Measurements from ENCODE around the gene TAPT1. TPM values are rescaled to one million over a fixed set of nuclear protein-coding genes. Genes with fewer than 3 reads are reported as not detected.

Gene TAPT1
- total RNA-seq, 5 donors from 2014 or later (not counting 1 experiment from before 2014, with no cell fraction given), result 41.1 to 77.9 (median 50.3) TPM

DNA sequence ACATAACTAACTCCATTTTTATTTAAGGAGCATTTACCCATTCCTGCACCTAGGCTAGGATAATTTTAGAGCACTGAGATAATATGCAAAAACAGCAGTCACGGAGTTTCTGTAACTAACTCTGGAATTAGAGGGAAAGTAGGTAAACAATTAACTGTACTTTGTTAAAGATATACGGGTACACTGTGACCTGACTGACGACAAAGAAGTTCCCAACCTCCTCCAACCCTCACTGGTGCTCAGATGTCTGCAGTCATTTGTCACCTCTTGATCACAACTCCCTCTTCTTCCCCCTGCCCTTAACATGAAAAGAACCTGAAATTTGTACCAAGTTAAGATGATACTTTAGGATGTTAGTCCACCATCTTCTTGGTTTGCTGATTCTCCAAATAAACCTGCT is 42.0 kb upstream of the TAPT1 start:
- no CpG with 5 or more reads among the region's 3 CpGs for WGBS (ENCODE audit: insufficient coverage)
- DNase-seq (no peak), ATAC-seq (replicated peaks in 1 of 4) (no peak)
- no peak overlapping the region for H3K4me3 ChIP-seq (ENCODE audit: control insufficient read depth in 1 of 2, extremely low read depth in 1 of 2, low read length in 1 of 2)
- H3K27me3 Mint-ChIP-seq, result peaks cover 0 to 7% of the 10 kb centered on the region in 2 donors
- no peaks in the 10 kb centered on the region for H3K27me3 ChIP-seq (replicated peaks in 1 of 2; ENCODE audit: control insufficient read depth in 2 of 2, extremely low read depth in 1 of 2, insufficient read depth in 2 of 2, low read length in 1 of 2)
- H3K36me3 Mint-ChIP-seq, result no peaks in the 10 kb centered on the region
- no peak overlapping the region for H3K27ac Mint-ChIP-seq
- no peak overlapping the region for H3K4me3 Mint-ChIP-seq
- CTCF ChIA-PET, result no interaction called here
- POLR2A ChIA-PET, result no interaction called here
- no peak overlapping the region for H3K27ac ChIP-seq (ENCODE audit: low read length)
- H3K4me1 Mint-ChIP-seq, result peaks cover 0 to 6% (median 4%) of the 10 kb centered on the region in 3 donors
- H3K9me3 ChIP-seq, result no peaks in the 10 kb centered on the region
- no peaks in the 10 kb centered on the region for H3K9me3 Mint-ChIP-seq
- no peaks in the 10 kb centered on the region for H3K36me3 ChIP-seq (ENCODE audit: control insufficient read depth in 2 of 2, extremely low read depth in 1 of 2, insufficient read depth in 1 of 2, low read length in 1 of 2)
- H3K4me1 ChIP-seq (ENCODE audit: control insufficient read depth in 1 of 2, extremely low read depth in 1 of 2, insufficient read depth in 2 of 2, low read length in 2 of 2), result no peaks in the 10 kb centered on the region

DNA sequence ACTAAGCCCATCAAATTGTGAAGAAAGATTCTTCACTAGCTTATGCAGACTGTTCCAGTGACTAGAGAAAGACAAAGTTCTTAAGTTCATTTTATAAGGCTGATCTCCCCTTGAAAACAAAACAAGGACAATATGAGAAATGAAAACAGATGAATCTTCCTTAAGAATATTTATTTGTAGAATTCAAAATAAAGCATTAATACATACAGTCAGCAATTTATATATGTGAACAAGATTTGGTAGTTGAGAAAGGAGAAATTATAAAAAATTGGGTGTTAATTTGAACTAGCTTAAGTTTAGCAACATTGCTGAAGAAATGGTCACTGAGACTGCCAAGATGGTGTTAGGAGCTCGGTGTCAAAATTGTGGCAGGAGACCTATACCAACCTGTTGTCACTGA is 41.4 kb upstream of the TAPT1 start:
- Mint-ChIP-seq H3K9me3 (no peaks in the 10 kb centered on the region), H3K27ac (no peak overlapping the region), H3K4me1 (peaks cover 0 to 8% (median 4%) of the 10 kb centered on the region in 3 donors), H3K4me3 (no peak overlapping the region), H3K36me3 (no peaks in the 10 kb centered on the region), H3K27me3 (peaks cover 0 to 5% of the 10 kb centered on the region in 2 donors)
- no peaks in the 10 kb centered on the region for H3K9me3 ChIP-seq
- 100% methylated on average over 1 of the region's 1 CpG for WGBS (ENCODE audit: insufficient coverage)
- no peaks in the 10 kb centered on the region for H3K36me3 ChIP-seq (ENCODE audit: control insufficient read depth in 2 of 2, extremely low read depth in 1 of 2, insufficient read depth in 1 of 2, low read length in 1 of 2)
- CTCF ChIA-PET, result interaction anchor here (0.7 to 1.0 kb wide), 2 partner anchors 23 to 1541 kb away, joined by 3 to 4 read pairs; no protein-coding TSS in a partner anchor
- no peaks in the 10 kb centered on the region for H3K27me3 ChIP-seq (replicated peaks in 1 of 2; ENCODE audit: control insufficient read depth in 2 of 2, extremely low read depth in 1 of 2, insufficient read depth in 2 of 2, low read length in 1 of 2)
- H3K27ac ChIP-seq (ENCODE audit: low read length), result no peak overlapping the region
- POLR2A ChIA-PET, result no interaction called here
- no peak for DNase-seq
- no peaks in the 10 kb centered on the region for H3K4me1 ChIP-seq (ENCODE audit: control insufficient read depth in 1 of 2, extremely low read depth in 1 of 2, insufficient read depth in 2 of 2, low read length in 2 of 2)
- H3K4me3 ChIP-seq (ENCODE audit: control insufficient read depth in 1 of 2, extremely low read depth in 1 of 2, low read length in 1 of 2), result no peak overlapping the region
- no peak for ATAC-seq (replicated peaks in 1 of 4)

GRCh38 chr4:16265820-16266219 is 39.5 kb upstream of the TAPT1 start:
- ATAC-seq (replicated peaks in 1 of 4) (no peak), DNase-seq (no peak)
- peaks cover 9 to 19% (median 10%) of the 10 kb centered on the region in 3 donors for H3K4me1 Mint-ChIP-seq
- no peaks in the 10 kb centered on the region for H3K36me3 Mint-ChIP-seq
- no peak overlapping the region for H3K4me3 ChIP-seq (ENCODE audit: control insufficient read depth in 1 of 2, extremely low read depth in 1 of 2, low read length in 1 of 2)
- no peak overlapping the region for H3K27ac Mint-ChIP-seq
- ChIA-PET POLR2A (interaction anchor here (0.6 kb wide), 2 partner anchors 174 to 844 kb away, joined by 3 to 5 read pairs; no protein-coding TSS in a partner anchor), CTCF (interaction anchor here (0.6 to 3.2 kb wide), 8 partner anchors 29 to 1209 kb away, joined by 3 to 38 read pairs (median 5); no protein-coding TSS in a partner anchor)
- peaks cover 0 to 2% of the 10 kb centered on the region in 2 experiments for H3K4me1 ChIP-seq (ENCODE audit: control insufficient read depth in 1 of 2, extremely low read depth in 1 of 2, insufficient read depth in 2 of 2, low read length in 2 of 2)
- H3K27ac ChIP-seq (ENCODE audit: low read length), result no peak overlapping the region
- H3K4me3 Mint-ChIP-seq, result no peak overlapping the region
- no peaks in the 10 kb centered on the region for H3K9me3 Mint-ChIP-seq
- H3K36me3 ChIP-seq (ENCODE audit: control insufficient read depth in 2 of 2, extremely low read depth in 1 of 2, insufficient read depth in 1 of 2, low read length in 1 of 2), result no peaks in the 10 kb centered on the region
- no peaks in the 10 kb centered on the region for H3K27me3 ChIP-seq (replicated peaks in 1 of 2; ENCODE audit: control insufficient read depth in 2 of 2, extremely low read depth in 1 of 2, insufficient read depth in 2 of 2, low read length in 1 of 2)
- WGBS (ENCODE audit: insufficient coverage), result 100% methylated on average over 2 of the region's 3 CpGs
- H3K9me3 ChIP-seq, result no peaks in the 10 kb centered on the region
- H3K27me3 Mint-ChIP-seq, result no peaks in the 10 kb centered on the region

GRCh38 chr4:16264798-16265197 is 38.5 kb upstream of the TAPT1 start:
- H3K9me3 Mint-ChIP-seq, result no peaks in the 10 kb centered on the region
- 0% methylated on average over 1 of the region's 3 CpGs for WGBS (ENCODE audit: insufficient coverage)
- Histone ChIP-seq H3K4me3 (ENCODE audit: control insufficient read depth in 1 of 2, extremely low read depth in 1 of 2, low read length in 1 of 2) (no peak overlapping the region), H3K4me1 (ENCODE audit: control insufficient read depth in 1 of 2, extremely low read depth in 1 of 2, insufficient read depth in 2 of 2, low read length in 2 of 2) (peaks cover 0 to 2% of the 10 kb centered on the region in 2 experiments), H3K36me3 (ENCODE audit: control insufficient read depth in 2 of 2, extremely low read depth in 1 of 2, insufficient read depth in 1 of 2, low read length in 1 of 2) (no peaks in the 10 kb centered on the region), H3K27me3 (replicated peaks in 1 of 2; ENCODE audit: control insufficient read depth in 2 of 2, extremely low read depth in 1 of 2, insufficient read depth in 2 of 2, low read length in 1 of 2) (no peaks in the 10 kb centered on the region), H3K27ac (ENCODE audit: low read length) (no peak overlapping the region), H3K9me3 (no peaks in the 10 kb centered on the region)
- ChIA-PET CTCF (interaction anchor here (0.5 to 3.2 kb wide), 24 partner anchors 8 to 586 kb away, joined by 3 to 38 read pairs (median 5); no protein-coding TSS in a partner anchor), POLR2A (no interaction called here)
- H3K27ac Mint-ChIP-seq, result no peak overlapping the region
- no peaks in the 10 kb centered on the region for H3K36me3 Mint-ChIP-seq
- ATAC-seq (replicated peaks in 1 of 4), result peak in 2 of 4 experiments; percentile 50 to 56
- H3K27me3 Mint-ChIP-seq, result no peaks in the 10 kb centered on the region
- peak in 1 of 35 experiments; percentile 66 for DNase-seq
- H3K4me1 Mint-ChIP-seq, result peaks cover 5 to 15% (median 10%) of the 10 kb centered on the region in 3 donors
- H3K4me3 Mint-ChIP-seq, result no peak overlapping the region

- H3K4me1 ChIP-seq (ENCODE audit: control insufficient read depth in 1 of 2, extremely low read depth in 1 of 2, insufficient read depth in 2 of 2, low read length in 2 of 2), result peaks cover 0 to 2% of the 10 kb centered on the region in 2 experiments
- no peaks in the 10 kb centered on the region for H3K27me3 Mint-ChIP-seq
- H3K4me3 Mint-ChIP-seq, result no peak overlapping the region
- H3K27me3 ChIP-seq (replicated peaks in 1 of 2; ENCODE audit: control insufficient read depth in 2 of 2, extremely low read depth in 1 of 2, insufficient read depth in 2 of 2, low read length in 1 of 2), result no peaks in the 10 kb centered on the region
- WGBS (ENCODE audit: insufficient coverage), result no CpG with 5 or more reads among the region's 2 CpGs
- no peaks in the 10 kb centered on the region for H3K9me3 ChIP-seq
- no peaks in the 10 kb centered on the region for H3K36me3 Mint-ChIP-seq
- no peak overlapping the region for H3K27ac Mint-ChIP-seq
- H3K27ac ChIP-seq (ENCODE audit: low read length), result no peak overlapping the region
- no peak for ATAC-seq (replicated peaks in 1 of 4)
- no peak for DNase-seq
- no peaks in the 10 kb centered on the region for H3K9me3 Mint-ChIP-seq
- CTCF ChIA-PET, result interaction anchor here in 1 of 2 donors (0.6 to 3.2 kb wide), 2 partner anchors 235 to 382 kb away, joined by 5 to 38 read pairs; no protein-coding TSS in a partner anchor
- no peaks in the 10 kb centered on the region for H3K36me3 ChIP-seq (ENCODE audit: control insufficient read depth in 2 of 2, extremely low read depth in 1 of 2, insufficient read depth in 1 of 2, low read length in 1 of 2)
- no peak overlapping the region for H3K4me3 ChIP-seq (ENCODE audit: control insufficient read depth in 1 of 2, extremely low read depth in 1 of 2, low read length in 1 of 2)
- peaks cover 5 to 15% (median 10%) of the 10 kb centered on the region in 3 donors for H3K4me1 Mint-ChIP-seq
- POLR2A ChIA-PET, result interaction anchor here in 1 of 2 donors (0.7 kb wide), 1 partner anchor 456 kb away, joined by 5 read pairs; no protein-coding TSS in a partner anchor
These were observed 36.8 kb upstream of the TAPT1 start for GRCh38 chr4:16263056-16263455.

- WGBS (ENCODE audit: insufficient coverage), result no CpG with 5 or more reads among the region's 4 CpGs
- Histone ChIP-seq H3K4me3 (ENCODE audit: control insufficient read depth in 1 of 2, extremely low read depth in 1 of 2, low read length in 1 of 2) (no peak overlapping the region), H3K27me3 (replicated peaks in 1 of 2; ENCODE audit: control insufficient read depth in 2 of 2, extremely low read depth in 1 of 2, insufficient read depth in 2 of 2, low read length in 1 of 2) (no peaks in the 10 kb centered on the region), H3K27ac (ENCODE audit: low read length) (no peak overlapping the region), H3K36me3 (ENCODE audit: control insufficient read depth in 2 of 2, extremely low read depth in 1 of 2, insufficient read depth in 1 of 2, low read length in 1 of 2) (no peaks in the 10 kb centered on the region), H3K9me3 (no peaks in the 10 kb centered on the region), H3K4me1 (ENCODE audit: control insufficient read depth in 1 of 2, extremely low read depth in 1 of 2, insufficient read depth in 2 of 2, low read length in 2 of 2) (peaks cover 0 to 2% of the 10 kb centered on the region in 2 experiments)
- H3K4me1 Mint-ChIP-seq, result peaks cover 5 to 15% (median 10%) of the 10 kb centered on the region in 3 donors
- no peak overlapping the region for H3K27ac Mint-ChIP-seq
- H3K4me3 Mint-ChIP-seq, result no peak overlapping the region
- peak in 2 of 4 experiments; percentile 52 to 60 for ATAC-seq (replicated peaks in 1 of 4)
- ChIA-PET CTCF (no interaction called here), POLR2A (no interaction called here)
- H3K27me3 Mint-ChIP-seq, result no peaks in the 10 kb centered on the region
- H3K36me3 Mint-ChIP-seq, result peaks cover 8% of the 10 kb centered on the region
- no peaks in the 10 kb centered on the region for H3K9me3 Mint-ChIP-seq
- DNase-seq, result peak in 5 of 35 experiments; percentile 2 to 26 (median 4)
These were observed 35.9 kb upstream of the TAPT1 start for GRCh38 chr4:16262188-16262587.
